Activated T-cell treated with anti-CD3 and anti-CD28 coated beads for 48 hours (primary cell): ENCODE measurements around the gene AFF1.

Source experiments
- DNase-seq: peaks from one replicate; pipeline ENCODE4 v3.0.0-alpha.2; 2020; ENCODE audit warnings: low read depth

The AFF1 gene

DNA sequence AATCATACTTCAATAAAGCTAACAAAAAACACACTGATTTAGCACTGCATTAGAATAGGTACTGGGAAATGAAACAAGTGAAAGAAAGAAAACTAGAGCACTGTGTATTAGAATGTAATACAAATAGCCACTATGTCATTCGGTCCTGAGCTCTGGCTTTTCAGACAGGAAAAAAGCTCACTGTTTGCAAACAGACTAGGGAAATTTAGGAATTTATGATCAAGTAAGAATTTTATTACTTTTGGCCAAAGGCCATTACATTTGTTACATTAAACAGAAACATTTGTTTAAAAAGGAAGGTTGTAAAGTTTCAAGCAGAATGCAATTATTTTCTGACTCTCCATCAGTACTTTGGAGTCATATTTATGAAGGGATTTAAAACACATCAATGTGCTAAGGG, 216.9 kb downstream of the AFF1 start:
- DNase-seq: no peak

- DNase-seq: no peak
These were observed 217.7 kb downstream of the AFF1 start for GRCh38 chr4:87152310-87153041.

DNA sequence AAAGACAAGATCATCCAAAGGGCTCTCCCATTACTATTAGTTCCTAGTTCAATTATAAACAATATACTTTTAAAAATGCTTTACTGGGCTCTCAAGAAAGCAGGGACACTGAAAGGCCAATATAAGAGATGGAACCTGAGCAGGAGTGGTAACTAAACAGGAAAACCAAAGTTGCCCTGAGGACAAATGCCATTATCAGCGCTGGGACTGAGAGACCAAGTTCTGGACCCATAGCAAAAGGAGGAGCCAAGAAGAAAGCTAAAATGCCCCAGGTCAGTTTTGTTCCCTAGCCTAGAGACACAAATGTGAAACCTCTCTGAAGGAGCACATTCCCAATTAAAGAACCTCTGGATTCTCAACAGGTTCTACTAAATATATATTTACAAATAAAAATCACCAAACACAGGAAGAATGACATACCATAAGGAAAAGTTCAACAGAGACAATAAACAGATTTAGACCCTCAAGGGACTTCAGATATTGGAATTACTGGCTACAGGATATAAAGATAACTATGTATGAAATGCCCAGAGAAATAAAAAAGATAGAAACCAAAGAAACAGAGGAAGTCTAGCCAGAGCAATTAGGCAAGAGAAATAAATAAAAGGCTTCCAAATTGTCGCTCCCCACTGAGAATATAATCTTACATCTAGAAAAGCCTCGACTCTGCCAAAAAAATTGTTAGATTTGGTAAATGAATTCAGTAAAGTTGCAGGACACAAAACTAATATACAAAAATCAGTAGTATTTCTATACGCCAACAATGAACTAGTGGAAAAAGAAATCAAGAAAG, 218.5 kb downstream of the AFF1 start:
- no peak for DNase-seq

GRCh38 chr4:87165892-87166291, 231.1 kb downstream of the AFF1 start:
- DNase-seq: no peak

DNA sequence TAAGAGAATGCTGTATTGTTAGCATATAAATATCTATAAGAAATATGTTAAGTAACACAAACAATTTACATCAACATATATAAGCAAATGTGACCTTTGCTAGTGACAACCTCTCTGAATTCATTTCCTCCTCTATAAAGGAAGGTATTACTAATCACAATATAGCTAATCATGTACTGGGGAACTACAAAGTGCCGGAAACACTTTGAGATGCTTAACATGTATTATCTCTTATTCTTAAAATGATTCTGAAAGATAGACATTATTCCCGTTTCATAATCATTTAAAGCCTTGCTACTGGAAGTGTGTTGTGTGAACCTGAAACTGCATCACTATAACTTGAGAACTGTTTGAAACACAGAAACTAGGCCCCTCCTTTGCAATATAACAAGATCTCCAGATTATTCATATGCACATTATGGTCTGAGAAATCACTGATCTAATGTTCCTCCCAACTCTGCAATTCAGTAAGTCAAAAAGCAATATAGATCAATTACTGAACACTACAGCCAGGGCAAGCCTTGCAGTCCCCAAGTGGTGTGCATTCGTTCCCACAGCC, 231.6 kb downstream of the AFF1 start:
- DNase-seq: no peak

DNA sequence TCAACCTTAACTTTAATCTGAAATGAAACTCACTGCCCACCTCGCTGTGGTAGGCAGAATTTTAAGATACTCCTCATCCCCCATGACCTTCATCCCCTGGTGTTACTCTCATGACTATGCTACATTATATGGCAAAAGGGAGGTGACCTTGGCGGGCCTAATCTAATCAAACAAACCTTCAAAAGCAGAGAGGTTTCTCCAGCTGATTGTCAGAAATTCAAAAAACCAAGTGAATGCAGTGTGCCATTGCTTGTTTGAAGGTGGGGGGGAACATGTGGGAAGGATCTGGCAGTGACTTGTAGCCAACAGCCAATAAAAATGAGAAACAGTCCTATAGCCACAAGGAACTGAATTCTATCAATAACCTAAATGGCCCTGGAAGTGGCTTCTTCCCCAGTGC, 237.1 kb downstream of the AFF1 start:
- no peak for DNase-seq

GRCh38 chr4:87174672-87175071, 239.9 kb downstream of the AFF1 start:
- no peak for DNase-seq

DNA sequence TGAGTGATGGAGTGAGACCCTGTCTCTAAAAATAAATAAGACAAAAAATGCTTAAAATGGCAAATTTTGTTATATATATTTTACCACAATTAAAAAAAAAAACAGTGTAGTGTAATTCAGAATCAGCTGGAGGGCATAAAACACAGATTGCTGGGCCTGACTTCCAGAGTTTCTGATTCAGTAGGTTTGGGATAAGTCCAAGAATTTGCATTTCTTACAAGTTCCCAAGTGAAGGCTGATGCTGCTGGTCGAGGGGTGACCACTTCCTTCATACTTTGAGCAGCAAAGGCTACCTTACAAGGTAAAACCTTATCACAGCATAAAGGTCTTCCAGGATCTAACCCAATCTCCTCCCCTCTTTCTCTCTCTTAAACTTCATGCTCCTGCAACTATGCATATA, 244.9 kb downstream of the AFF1 start:
- DNase-seq: no peak

DNA sequence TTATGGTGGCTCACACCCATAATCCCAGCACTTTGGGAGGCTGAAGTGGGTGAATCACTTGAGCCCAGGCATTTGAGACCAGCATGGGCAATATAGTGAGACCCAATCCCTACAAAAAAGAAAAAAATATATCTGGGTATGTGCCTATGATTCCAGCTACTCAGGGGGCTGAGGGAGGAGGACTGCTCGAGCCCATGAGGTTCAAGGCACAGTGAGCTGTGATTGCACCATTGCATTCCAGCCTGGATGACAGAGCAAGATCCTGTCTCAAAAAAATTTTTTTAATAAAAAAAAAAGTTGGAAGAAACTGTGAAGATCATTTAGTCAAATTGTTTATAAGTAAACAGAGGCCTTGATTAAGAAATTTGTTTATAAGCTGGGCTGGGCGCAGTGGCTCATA, 246.0 kb downstream of the AFF1 start:
- no peak for DNase-seq

DNA sequence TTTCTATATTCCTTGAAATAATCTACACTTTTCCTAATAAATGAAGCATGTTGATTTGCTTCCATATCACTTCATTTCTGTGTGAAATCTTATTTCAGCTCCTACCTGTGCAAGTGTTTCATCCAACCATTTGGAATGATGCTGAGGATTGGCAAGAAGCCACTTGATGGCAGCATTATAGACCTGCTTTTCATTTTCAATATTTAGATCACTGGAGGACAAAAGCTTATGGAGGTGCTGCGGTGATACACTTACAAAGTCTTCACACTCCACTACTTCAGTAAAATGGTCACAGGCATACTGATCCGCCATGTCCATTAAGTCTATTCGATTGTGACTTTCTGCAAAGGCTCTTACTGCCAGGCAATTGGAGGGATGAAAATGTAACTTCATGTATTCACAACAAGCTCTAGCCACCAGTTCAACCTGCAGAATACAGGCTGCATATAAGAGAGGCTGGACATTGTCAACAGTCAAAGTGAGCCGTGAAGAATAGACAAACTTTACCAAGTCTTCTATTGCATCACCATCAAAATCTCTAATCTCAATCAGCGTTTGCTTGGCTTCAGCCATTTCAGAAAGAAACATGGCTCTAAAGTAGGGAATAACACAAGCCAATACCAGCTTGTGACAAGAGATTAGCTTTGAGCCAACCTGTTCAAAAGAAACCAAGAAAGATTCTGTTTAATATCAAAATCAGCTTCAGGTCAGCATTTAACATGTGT, 250.5 kb downstream of the AFF1 start:
- DNase-seq: no peak

GRCh38 chr4:87188048-87188447, 253.2 kb downstream of the AFF1 start:
- no peak for DNase-seq

GRCh38 chr4:87188932-87189331, 254.1 kb downstream of the AFF1 start:
- no peak for DNase-seq
